A375 (cell line): Measurements from ENCODE around the gene SAA4. TPM values are rescaled to one million over a fixed set of nuclear protein-coding genes. Genes with fewer than 3 reads are reported as not detected.

Source experiments
- small RNA-seq: library from RNA; depleted of rRNA; stranded (forward); fragments of <200 nt; gene quantifications from one replicate; pipeline ENCODE3, GENCODE V24; 2014
- total RNA-seq: library from RNA; depleted of rRNA; stranded (reverse); fragments of >200 nt; shearing (Covaris generic); gene quantifications from 2 replicates; pipeline ENCODE4 v1.2.3, GENCODE V29; 2014; rRNA removed

The SAA4 gene, protein sequence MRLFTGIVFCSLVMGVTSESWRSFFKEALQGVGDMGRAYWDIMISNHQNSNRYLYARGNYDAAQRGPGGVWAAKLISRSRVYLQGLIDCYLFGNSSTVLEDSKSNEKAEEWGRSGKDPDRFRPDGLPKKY
- total RNA-seq = not detected in 2 replicates

GRCh38 chr11:18236664-18237356, at the start of gene SAA4:
Gene SAA4 (minus strand): TSS chr11:18236802. CDS start chr11:18235926, 876 bp downstream.

DNA sequence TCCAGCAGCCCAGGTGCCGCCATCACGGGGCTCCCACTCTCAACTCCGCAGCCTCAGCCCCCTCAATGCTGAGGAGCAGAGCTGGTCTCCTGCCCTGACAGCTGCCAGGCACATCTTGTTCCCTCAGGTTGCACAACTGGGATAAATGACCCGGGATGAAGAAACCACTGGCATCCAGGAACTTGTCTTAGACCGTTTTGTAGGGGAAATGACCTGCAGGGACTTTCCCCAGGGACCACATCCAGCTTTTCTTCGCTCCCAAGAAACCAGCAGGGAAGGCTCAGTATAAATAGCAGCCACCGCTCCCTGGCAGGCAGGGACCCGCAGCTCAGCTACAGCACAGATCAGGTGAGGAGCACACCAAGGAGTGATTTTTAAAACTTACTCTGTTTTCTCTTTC, 29.3 kb upstream of the SAA4 start, which contains the start of gene SAA1:
TSS of gene SAA1 (plus strand) at position 316 of the 400 bp plus-strand sequence. CDS start 624 bp downstream, outside the sequence.

DNA sequence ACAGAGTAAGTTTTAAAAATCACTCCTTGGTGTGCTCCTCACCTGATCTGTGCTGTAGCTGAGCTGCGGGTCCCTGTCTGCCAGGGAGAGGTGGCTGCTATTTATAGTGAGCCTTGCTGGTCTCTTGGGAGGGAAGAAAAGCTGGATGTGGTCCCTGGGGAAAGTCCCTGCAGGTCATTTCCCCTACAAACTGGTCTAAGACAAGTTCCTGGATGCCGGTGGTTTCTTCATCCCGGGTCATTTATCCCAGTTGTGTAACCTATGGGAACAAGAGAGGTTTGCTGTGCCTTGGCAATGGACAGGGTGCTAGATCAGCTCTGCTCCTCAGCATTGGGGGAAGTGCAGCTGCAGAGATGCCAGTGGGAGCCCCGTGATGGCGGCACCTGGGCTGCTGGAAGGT, 12.0 kb upstream of the SAA4 start, which contains the start of gene SAA2:
TSS of gene SAA2 (minus strand) at position 108 of the 400 bp plus-strand sequence. CDS start 657 bp downstream, outside the sequence.

Small RNA genes lying within 50 kb of the gene (small RNA-seq; reads per million reads assigned to genes)
- gene RNA5SP333 = not detected
- gene RNA5SP334 = not detected

Other genes starting within 250 kb of the SAA4 start
- 24.8 and 27.6 TPM in 2 replicates for gene SERGEF, start 223.8 kb downstream of the SAA4 start, total RNA-seq
- 0.29 and 1.5 TPM in 2 replicates for gene TPH1, start 190.5 kb downstream of the SAA4 start, total RNA-seq
- gene SAAL1, start 130.7 kb downstream of the SAA4 start, total RNA-seq = 49.8 and 55.0 TPM in 2 replicates
- gene MRGPRX3, start 104.2 kb downstream of the SAA4 start, total RNA-seq = 0.15 and 0.90 TPM in 2 replicates
- 1.2 and 1.5 TPM in 2 replicates for gene MRGPRX4, start 64.0 kb downstream of the SAA4 start, total RNA-seq
- 0.60 TPM in 1 of 2 replicates, not detected in the other for gene SAA2, start 11.9 kb upstream of the SAA4 start, total RNA-seq
- gene SAA1, start 29.5 kb upstream of the SAA4 start, total RNA-seq = not detected in 2 replicates
- gene HPS5, start 85.3 kb upstream of the SAA4 start, total RNA-seq = 33.8 and 33.9 TPM in 2 replicates
- 33.3 and 33.5 TPM in 2 replicates for gene GTF2H1, start 85.8 kb upstream of the SAA4 start, total RNA-seq
- gene LDHA, start 157.8 kb upstream of the SAA4 start, total RNA-seq = 465 and 518 TPM in 2 replicates
- gene LDHC, start 175.5 kb upstream of the SAA4 start, total RNA-seq = 1.7 and 3.7 TPM in 2 replicates
- gene LDHAL6A, start 219.1 kb upstream of the SAA4 start, total RNA-seq = not detected in 2 replicates